GM23248 (cell line): ENCODE measurements around the gene NCAM2.

Experiments
- EZH2 ChIP-seq: fragments of 200-600 bp; sonication (generic); IDR thresholded peaks from 2 replicates; pipeline ENCODE4 v1.6.1; 2018; ENCODE audit warnings: antibody characterized with exemption, mild to moderate bottlenecking; ENCODE audit not compliant: insufficient read depth, poor library complexity, severe bottlenecking
- EZH2phosphoT487 ChIP-seq: fragments of 200-600 bp; sonication (generic); IDR thresholded peaks from 2 replicates; pipeline ENCODE4 v1.6.1; 2018; ENCODE audit warnings: antibody characterized with exemption, moderate library complexity, mild to moderate bottlenecking, low read depth; ENCODE audit not compliant: insufficient read depth

GRCh38 chr21:21063828-21064227, 65.6 kb downstream of the NCAM2 start:
- TF ChIP-seq EZH2: no peak
- no peak for TF ChIP-seq EZH2phosphoT487
